GM12878 (cell line): ENCODE data around the gene SLC39A11.

Source experiments
- CBX3 ChIP-seq: fragments of 200-600 bp; sonication (generic); IDR thresholded peaks from 2 replicates; pipeline ENCODE4 v1.6.1; 2016; ENCODE audit warnings: low read depth, borderline replicate concordance
- CBX5 ChIP-seq: sonication (generic); IDR thresholded peaks from 2 replicates; pipeline ENCODE4 v1.6.1; 2016; ENCODE audit warnings: low read depth, moderate library complexity, mild to moderate bottlenecking, inconsistent platforms
- CHD2 ChIP-seq: IDR thresholded peaks from 2 replicates; pipeline ENCODE4 v1.6.1; 2011; ENCODE audit warnings: low read depth, low read length, improper control_type of control experiment, borderline replicate concordance
- CREB1 ChIP-seq: IDR thresholded peaks from 2 replicates; pipeline ENCODE4 v1.6.1; 2012; ENCODE audit warnings: low read depth, mild to moderate bottlenecking, inconsistent platforms
- EED ChIP-seq: sonication (generic); IDR thresholded peaks from 2 replicates; pipeline ENCODE4 v1.6.1; 2016; ENCODE audit warnings: antibody characterized with exemption, low read depth
- EZH2 ChIP-seq: IDR thresholded peaks from 2 replicates; pipeline ENCODE4 v1.6.1; 2012; ENCODE audit warnings: low read depth, mild to moderate bottlenecking, control low read depth, inconsistent platforms, low read length, borderline replicate concordance; ENCODE audit not compliant: control insufficient read depth
- IKZF1 ChIP-seq: fragments of 450-650 bp; conservative IDR thresholded peaks from 2 replicates; pipeline ENCODE4 v1.6.1; 2017; ENCODE audit warnings: antibody characterized with exemption, mild to moderate bottlenecking
- POLR2A ChIP-seq: IDR thresholded peaks from 2 replicates; pipeline ENCODE4 v1.6.1; 2011; ENCODE audit warnings: low read depth, mild to moderate bottlenecking, low read length
- POLR2AphosphoS5 ChIP-seq: IDR thresholded peaks from 2 replicates; pipeline ENCODE4 v1.6.1; 2011; ENCODE audit warnings: mild to moderate bottlenecking, low read length, inconsistent platforms
- SMC3 ChIP-seq: IDR thresholded peaks from 2 replicates; pipeline ENCODE4 v1.6.1; 2011; ENCODE audit warnings: low read length, improper control_type of control experiment, borderline replicate concordance
- SP1 ChIP-seq: IDR thresholded peaks from one replicate; pipeline ENCODE4 v1.6.1; 2011; ENCODE audit warnings: low read depth, low read length
- SRF ChIP-seq, 2 experiments: IDR thresholded peaks; 2 replicates each; pipeline ENCODE4 v1.6.1; 2011; ENCODE audit warnings: low read depth in 2 of 2, low read length in 2 of 2, mild to moderate bottlenecking in 1 of 2, moderate library complexity in 1 of 2
- TF ChIP-seq, protein P1 (sequence below), 3 experiments: IDR thresholded peaks in 2 of 3; conservative IDR thresholded peaks in 1 of 3; 2 replicates each; pipeline ENCODE4 v1.5.1; 2011; ENCODE audit warnings: low read depth in 3 of 3, low read length in 3 of 3, mild to moderate bottlenecking in 3 of 3, control low read depth in 2 of 3, moderate library complexity in 2 of 3, inconsistent platforms in 1 of 3, mixed read lengths in 1 of 3; ENCODE audit not compliant: control insufficient read depth in 2 of 3, insufficient read depth in 1 of 3; ENCODE audit errors: extremely low read depth in 1 of 3
- TF ChIP-seq, protein P2 (sequence below): IDR thresholded peaks from 2 replicates; pipeline ENCODE4 v1.6.1; 2011; ENCODE audit warnings: low read depth, mild to moderate bottlenecking, low read length, moderate library complexity, borderline replicate concordance; ENCODE audit errors: extremely low read depth

DNA sequence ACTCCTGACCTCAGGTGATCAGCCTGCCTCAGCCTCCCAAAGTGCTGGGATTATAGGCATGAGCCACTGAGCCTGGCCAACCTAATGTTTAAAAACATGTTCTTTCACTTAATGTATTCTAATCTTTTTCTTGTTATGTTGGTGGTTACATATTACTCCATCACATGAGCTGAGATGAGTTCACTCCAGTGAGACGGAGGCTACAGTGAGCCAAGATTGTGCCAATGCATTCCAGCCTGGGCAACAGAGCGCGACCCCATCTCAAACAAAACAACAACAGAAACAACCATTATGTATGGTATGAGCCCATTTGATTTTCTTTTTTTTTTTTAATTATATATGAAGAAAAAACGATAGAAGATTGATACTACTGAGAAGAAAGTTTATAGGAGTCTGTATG is 39.6 kb downstream of the SLC39A11 start:
- TF ChIP-seq, protein P1, sequence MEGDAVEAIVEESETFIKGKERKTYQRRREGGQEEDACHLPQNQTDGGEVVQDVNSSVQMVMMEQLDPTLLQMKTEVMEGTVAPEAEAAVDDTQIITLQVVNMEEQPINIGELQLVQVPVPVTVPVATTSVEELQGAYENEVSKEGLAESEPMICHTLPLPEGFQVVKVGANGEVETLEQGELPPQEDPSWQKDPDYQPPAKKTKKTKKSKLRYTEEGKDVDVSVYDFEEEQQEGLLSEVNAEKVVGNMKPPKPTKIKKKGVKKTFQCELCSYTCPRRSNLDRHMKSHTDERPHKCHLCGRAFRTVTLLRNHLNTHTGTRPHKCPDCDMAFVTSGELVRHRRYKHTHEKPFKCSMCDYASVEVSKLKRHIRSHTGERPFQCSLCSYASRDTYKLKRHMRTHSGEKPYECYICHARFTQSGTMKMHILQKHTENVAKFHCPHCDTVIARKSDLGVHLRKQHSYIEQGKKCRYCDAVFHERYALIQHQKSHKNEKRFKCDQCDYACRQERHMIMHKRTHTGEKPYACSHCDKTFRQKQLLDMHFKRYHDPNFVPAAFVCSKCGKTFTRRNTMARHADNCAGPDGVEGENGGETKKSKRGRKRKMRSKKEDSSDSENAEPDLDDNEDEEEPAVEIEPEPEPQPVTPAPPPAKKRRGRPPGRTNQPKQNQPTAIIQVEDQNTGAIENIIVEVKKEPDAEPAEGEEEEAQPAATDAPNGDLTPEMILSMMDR (IDR thresholded peaks at IDR 0.05 in 2 of 3, conservative IDR thresholded peaks at IDR 0.05 in 1 of 3; ENCODE audit: control insufficient read depth in 2 of 3, extremely low read depth in 1 of 3, insufficient read depth in 1 of 3, low read depth in 3 of 3, low read length in 3 of 3): no peak
- TF ChIP-seq IKZF1 (no peak), EED (no peak), CBX3 (no peak), POLR2A (no peak), CBX5 (no peak), SMC3 (no peak), SRF (IDR thresholded peaks at IDR 0.05; ENCODE audit: low read depth in 2 of 2, low read length in 2 of 2) (no peak), POLR2AphosphoS5 (no peak), CREB1 (no peak), EZH2 (no peak), SP1 (no peak), CHD2 (no peak)
- TF ChIP-seq, protein P2, sequence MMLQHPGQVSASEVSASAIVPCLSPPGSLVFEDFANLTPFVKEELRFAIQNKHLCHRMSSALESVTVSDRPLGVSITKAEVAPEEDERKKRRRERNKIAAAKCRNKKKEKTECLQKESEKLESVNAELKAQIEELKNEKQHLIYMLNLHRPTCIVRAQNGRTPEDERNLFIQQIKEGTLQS: no peak
